Measurements from ENCODE around the gene TDO2. TPM values are rescaled to one million over a fixed set of nuclear protein-coding genes. Genes with fewer than 3 reads are reported as not detected.

TDO2 gene
- total RNA-seq = not detected

DNA sequence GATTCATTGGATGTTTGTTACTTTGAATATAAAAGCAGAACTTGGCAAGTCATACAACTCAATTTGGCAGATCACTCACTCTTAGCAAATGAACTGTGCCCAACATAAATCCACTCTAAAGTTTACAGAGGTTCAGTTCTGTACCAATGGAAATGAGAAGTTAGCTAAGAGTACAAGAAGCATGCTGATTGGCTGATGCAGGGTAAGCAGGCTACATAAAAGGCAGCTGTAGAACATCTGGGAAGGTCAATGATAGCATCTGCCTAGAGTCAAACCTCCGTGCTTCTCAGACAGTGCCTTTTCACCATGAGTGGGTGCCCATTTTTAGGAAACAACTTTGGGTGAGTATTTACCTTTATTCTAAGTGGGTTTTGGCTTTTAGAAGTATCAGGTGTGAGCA is at the start of gene TDO2:
TDO2 (plus strand) TSS at position 244 of the 400 bp plus-strand sequence; CDS start at position 307, 63 bp downstream.
- no peak for ATAC-seq (replicated peaks)
- no peaks in the 10 kb centered on the region for H3K4me1 Mint-ChIP-seq
- peaks cover 16% of the 10 kb centered on the region for H3K27me3 Mint-ChIP-seq
- no peaks in the 10 kb centered on the region for H3K36me3 Mint-ChIP-seq (ENCODE audit: low read depth)
- H3K9me3 Mint-ChIP-seq = no peaks in the 10 kb centered on the region
- no peak within 1 kb of the TSS for H3K27ac Mint-ChIP-seq
- no peak within 1 kb of the TSS for H3K4me3 Mint-ChIP-seq

DNA sequence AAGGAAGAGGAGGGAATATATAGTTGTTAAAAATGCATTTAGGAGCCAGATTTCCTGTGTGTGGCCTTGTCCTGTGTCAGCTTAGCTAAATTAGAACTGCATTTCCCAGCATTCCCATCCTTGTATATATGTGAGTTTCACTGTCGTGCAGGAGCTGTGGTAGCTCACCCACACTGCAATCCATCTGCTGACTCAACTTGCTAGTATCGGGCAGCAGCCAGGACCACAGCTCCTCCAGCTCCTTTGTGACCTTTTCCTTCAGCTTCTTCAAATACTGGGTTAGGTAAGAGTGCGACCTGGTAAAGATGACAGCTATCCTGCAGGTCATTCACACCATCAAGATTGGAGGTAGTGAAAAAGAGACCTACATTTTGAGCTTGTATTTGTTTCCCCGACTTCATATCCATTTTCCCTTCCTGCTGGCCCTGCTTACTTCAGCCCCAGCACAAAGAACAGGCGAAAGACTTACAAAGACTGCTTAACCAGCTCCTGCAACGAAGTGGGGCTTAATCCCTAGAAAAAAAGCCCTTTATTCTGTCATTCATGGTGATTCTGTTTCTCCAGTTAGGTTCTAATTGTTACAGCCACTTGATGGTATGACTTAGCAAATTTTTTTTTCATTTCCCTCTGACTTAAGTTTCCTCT is 48.8 kb upstream of the TDO2 start:
- Mint-ChIP-seq H3K4me1 (no peaks in the 10 kb centered on the region), H3K27me3 (peaks cover 5% of the 10 kb centered on the region), H3K9me3 (no peaks in the 10 kb centered on the region), H3K27ac (no peak overlapping the region), H3K4me3 (no peak overlapping the region), H3K36me3 (ENCODE audit: low read depth) (no peaks in the 10 kb centered on the region)
- no peak for ATAC-seq (replicated peaks)

GRCh38 chr4:155855897-155856296 is 47.6 kb upstream of the TDO2 start:
- Mint-ChIP-seq H3K9me3 (no peaks in the 10 kb centered on the region), H3K4me3 (no peak overlapping the region), H3K27ac (no peak overlapping the region), H3K36me3 (ENCODE audit: low read depth) (no peaks in the 10 kb centered on the region), H3K27me3 (peaks cover 5% of the 10 kb centered on the region), H3K4me1 (no peaks in the 10 kb centered on the region)
- ATAC-seq (replicated peaks) = no peak

DNA sequence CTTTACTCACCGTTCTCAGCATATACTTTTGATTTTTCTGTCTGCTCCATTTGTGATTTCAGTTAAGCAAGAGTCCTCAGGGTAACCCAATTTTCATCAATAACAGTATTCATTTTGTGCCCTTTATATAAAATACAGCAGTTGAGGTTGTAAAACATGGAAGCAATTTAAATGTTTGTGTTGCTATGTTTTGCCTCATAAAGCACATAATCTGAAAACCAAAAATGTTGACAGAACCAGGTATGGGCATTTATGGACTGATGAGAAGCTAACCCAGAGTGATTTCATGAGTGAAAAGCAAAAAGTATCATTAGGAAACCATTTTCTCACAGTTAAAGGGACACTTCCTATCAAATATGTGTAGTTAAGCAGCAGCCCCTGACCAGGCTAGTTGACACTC is 37.3 kb upstream of the TDO2 start, which contains the start of gene ASIC5:
ASIC5 (minus strand) TSS at position 101 of the 400 bp plus-strand sequence; CDS start at position 50, 51 bp downstream.
- H3K4me3 Mint-ChIP-seq = no peak within 1 kb of the TSS
- H3K27ac Mint-ChIP-seq = no peak within 1 kb of the TSS
- no peaks in the 10 kb centered on the region for H3K36me3 Mint-ChIP-seq (ENCODE audit: low read depth)
- no peaks in the 10 kb centered on the region for H3K9me3 Mint-ChIP-seq
- no peaks in the 10 kb centered on the region for H3K4me1 Mint-ChIP-seq
- peaks cover 10% of the 10 kb centered on the region for H3K27me3 Mint-ChIP-seq
- ATAC-seq (replicated peaks) = no peak

- H3K9me3 Mint-ChIP-seq = peaks cover 4% of the 10 kb centered on the region
- no peak for ATAC-seq (replicated peaks)
- H3K4me3 Mint-ChIP-seq = no peak overlapping the region
Observed at GRCh38 chr4:155875878-155876277, 27.6 kb upstream of the TDO2 start.

DNA sequence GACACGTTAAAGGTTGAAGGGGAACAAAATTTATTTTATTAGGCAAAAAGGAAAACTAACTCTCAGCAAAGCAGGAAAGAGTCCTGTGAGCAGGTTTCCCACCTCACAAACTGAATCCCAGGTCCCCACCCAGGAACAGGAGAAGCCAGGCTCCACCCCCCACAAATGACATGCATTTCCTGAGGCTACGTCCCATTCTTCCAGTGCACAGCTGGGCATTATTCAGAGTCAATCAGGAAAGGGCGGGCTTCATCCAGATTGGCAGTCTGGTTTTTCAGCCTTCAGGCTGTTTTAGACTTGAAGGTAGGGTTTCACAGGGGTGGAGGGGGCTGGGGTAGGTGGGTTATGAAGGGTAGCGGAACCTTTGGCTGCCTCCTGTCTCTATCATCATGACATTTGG is 25.5 kb upstream of the TDO2 start:
- Mint-ChIP-seq H3K36me3 (ENCODE audit: low read depth) (no peaks in the 10 kb centered on the region), H3K4me1 (no peaks in the 10 kb centered on the region), H3K27me3 (no peaks in the 10 kb centered on the region), H3K27ac (no peak overlapping the region), H3K4me3 (no peak overlapping the region), H3K9me3 (peaks cover 4% of the 10 kb centered on the region)
- no peak for ATAC-seq (replicated peaks)

More at GRCh38 chr4:155875878-155876277, 27.6 kb upstream of the TDO2 start:
- Mint-ChIP-seq H3K27me3 (peaks cover 6% of the 10 kb centered on the region), H3K4me1 (no peaks in the 10 kb centered on the region), H3K36me3 (ENCODE audit: low read depth) (no peaks in the 10 kb centered on the region), H3K27ac (no peak overlapping the region)

DNA sequence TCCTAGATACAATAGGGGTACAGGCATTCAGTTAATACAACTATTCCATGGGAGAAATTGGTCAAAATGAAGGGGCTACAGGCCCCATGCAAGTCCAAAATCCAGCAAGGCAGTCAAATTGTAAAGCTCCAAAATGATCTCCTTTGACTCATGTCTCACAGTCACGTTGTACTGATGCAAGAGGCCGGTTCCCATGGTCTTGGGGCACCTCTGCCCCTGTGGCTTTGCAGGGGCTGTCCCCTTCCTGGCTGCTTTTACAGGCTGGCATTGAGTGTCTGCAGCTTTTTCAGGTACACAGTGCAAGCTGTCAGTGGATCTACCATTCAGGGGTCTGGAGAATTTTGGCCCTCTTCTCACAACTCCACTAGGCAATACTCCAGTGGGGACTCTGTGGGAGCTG is 24.9 kb upstream of the TDO2 start:
- no peak overlapping the region for H3K27ac Mint-ChIP-seq
- H3K9me3 Mint-ChIP-seq = peaks cover 4% of the 10 kb centered on the region
- no peak for ATAC-seq (replicated peaks)
- H3K36me3 Mint-ChIP-seq (ENCODE audit: low read depth) = no peaks in the 10 kb centered on the region
- no peak overlapping the region for H3K4me3 Mint-ChIP-seq
- H3K27me3 Mint-ChIP-seq = no peaks in the 10 kb centered on the region
- no peaks in the 10 kb centered on the region for H3K4me1 Mint-ChIP-seq

- no peak overlapping the region for H3K4me3 Mint-ChIP-seq
- no peaks in the 10 kb centered on the region for H3K36me3 Mint-ChIP-seq (ENCODE audit: low read depth)
- H3K4me1 Mint-ChIP-seq = no peaks in the 10 kb centered on the region
- peaks cover 3% of the 10 kb centered on the region for H3K27me3 Mint-ChIP-seq
- H3K27ac Mint-ChIP-seq = no peak overlapping the region
- H3K9me3 Mint-ChIP-seq = peaks cover 4% of the 10 kb centered on the region
- no peak for ATAC-seq (replicated peaks)
Observed at GRCh38 chr4:155879767-155880166, 23.7 kb upstream of the TDO2 start.

DNA sequence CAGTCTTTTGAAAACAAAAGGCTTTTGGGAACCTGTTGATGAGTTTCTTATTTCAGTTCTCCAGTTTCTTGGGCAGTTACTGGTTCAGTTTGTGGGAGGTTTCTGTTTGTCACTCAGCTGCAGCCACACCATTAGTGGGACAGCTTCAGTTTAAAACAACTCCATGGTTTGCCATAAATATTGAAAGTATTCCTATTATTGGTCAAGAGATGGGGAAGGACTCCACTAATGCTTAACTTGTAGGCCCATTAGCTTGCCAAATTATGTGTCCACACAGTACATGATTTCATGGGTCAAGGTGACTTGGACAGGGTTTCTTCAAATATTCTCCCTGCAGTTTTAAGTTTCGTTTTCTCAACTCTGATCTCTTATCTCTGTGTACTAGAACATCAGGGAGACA is 21.9 kb upstream of the TDO2 start:
- no peak for ATAC-seq (replicated peaks)
- no peak overlapping the region for H3K4me3 Mint-ChIP-seq
- no peaks in the 10 kb centered on the region for H3K36me3 Mint-ChIP-seq (ENCODE audit: low read depth)

GRCh38 chr4:155883895-155884294 is 19.6 kb upstream of the TDO2 start:
- no peaks in the 10 kb centered on the region for H3K9me3 Mint-ChIP-seq
- no peak for ATAC-seq (replicated peaks)
- H3K27me3 Mint-ChIP-seq = peaks cover 9% of the 10 kb centered on the region
- H3K36me3 Mint-ChIP-seq (ENCODE audit: low read depth) = no peaks in the 10 kb centered on the region
- H3K4me1 Mint-ChIP-seq = no peaks in the 10 kb centered on the region
- H3K27ac Mint-ChIP-seq = no peak overlapping the region
- no peak overlapping the region for H3K4me3 Mint-ChIP-seq

More for the DNA sequence above, 21.9 kb upstream of the TDO2 start:
- Mint-ChIP-seq H3K4me1 (no peaks in the 10 kb centered on the region), H3K27me3 (peaks cover 6% of the 10 kb centered on the region), H3K27ac (no peak overlapping the region), H3K9me3 (no peaks in the 10 kb centered on the region)

DNA sequence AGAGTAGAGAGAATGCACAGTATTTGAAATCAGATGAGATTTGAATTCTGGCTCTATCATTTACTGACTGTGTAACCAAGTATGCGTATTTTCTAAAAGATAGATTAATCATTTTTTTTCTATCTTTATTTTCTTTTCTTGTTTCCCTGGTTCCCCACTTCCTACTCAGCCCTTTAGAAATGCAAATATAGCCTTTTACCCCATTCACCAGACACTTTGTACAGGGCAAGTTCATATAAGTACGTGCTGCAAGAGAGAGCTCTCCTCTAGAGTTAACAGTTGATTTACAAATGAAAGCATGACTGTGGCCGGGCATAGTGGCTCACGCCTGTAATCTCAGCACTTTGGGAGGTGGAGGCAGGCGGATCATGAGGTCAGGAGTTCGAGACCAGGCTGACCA is 17.8 kb upstream of the TDO2 start:
- Mint-ChIP-seq H3K4me3 (no peak overlapping the region), H3K4me1 (no peaks in the 10 kb centered on the region), H3K27ac (no peak overlapping the region), H3K9me3 (no peaks in the 10 kb centered on the region), H3K36me3 (ENCODE audit: low read depth) (no peaks in the 10 kb centered on the region), H3K27me3 (peaks cover 13% of the 10 kb centered on the region)
- ATAC-seq (replicated peaks) = no peak

DNA sequence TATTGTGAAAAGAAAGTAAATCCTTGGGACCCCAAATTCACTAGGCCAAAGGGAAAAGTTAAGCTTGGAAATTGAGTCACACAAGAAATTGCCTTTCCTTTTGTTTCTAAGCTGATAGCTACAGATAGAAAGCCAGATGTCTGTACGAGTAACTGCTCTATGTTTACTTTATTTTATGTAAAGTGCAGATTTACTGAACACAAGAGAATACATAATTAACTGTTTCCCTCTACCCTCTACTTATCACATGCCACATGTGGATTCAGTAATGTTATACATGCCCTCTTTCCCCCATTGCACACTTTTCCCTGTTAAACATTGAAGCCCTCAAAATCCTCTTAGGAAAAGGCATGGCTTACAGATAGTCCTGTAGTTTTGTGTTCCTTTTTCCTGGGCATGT is 16.5 kb upstream of the TDO2 start:
- ATAC-seq (replicated peaks) = no peak
- no peak overlapping the region for H3K27ac Mint-ChIP-seq
- H3K9me3 Mint-ChIP-seq = no peaks in the 10 kb centered on the region
- H3K4me1 Mint-ChIP-seq = no peaks in the 10 kb centered on the region
- no peaks in the 10 kb centered on the region for H3K36me3 Mint-ChIP-seq (ENCODE audit: low read depth)
- peaks cover 21% of the 10 kb centered on the region for H3K27me3 Mint-ChIP-seq
- H3K4me3 Mint-ChIP-seq = no peak overlapping the region

DNA sequence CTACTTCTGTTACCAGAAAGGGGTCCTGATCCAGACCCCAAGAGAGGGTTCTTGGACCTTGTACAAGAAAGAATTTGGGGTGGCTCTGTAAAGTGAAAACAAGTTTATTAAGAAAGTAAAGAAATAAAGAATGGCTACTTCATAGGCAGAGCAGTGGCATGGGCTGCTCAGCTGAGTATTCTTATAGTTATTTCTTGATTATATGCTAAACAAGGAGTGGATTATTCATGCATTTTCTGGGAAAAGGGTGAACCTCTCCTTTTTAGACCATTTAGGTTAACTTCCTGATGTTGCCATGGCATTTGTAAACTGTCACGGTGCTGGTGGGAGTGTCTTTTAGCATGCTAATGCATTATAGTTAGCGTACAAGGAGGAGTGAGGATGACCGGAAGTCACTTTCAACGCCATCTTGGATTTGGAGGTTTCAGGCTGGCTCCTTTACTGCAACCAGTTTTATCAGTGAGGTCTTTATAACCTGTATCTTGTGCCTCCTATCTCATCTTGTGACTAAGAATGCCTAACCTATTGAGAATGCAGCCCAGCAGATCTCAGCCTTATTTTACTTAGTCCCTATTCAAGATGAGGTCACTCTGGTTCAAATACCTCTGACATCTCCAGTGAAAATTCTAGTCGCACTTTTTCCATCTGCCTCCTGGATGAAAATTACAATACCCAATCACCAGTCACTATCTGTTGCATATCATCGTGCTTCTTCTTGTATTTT is 15.5 kb upstream of the TDO2 start:
- no peak overlapping the region for H3K27ac Mint-ChIP-seq
- no peak overlapping the region for H3K4me3 Mint-ChIP-seq
- H3K9me3 Mint-ChIP-seq = peaks cover 5% of the 10 kb centered on the region
- no peak for ATAC-seq (replicated peaks)
- no peaks in the 10 kb centered on the region for H3K36me3 Mint-ChIP-seq (ENCODE audit: low read depth)
- peaks cover 27% of the 10 kb centered on the region for H3K27me3 Mint-ChIP-seq
- no peaks in the 10 kb centered on the region for H3K4me1 Mint-ChIP-seq

- Mint-ChIP-seq H3K4me3 (no peak overlapping the region), H3K27ac (no peak overlapping the region), H3K36me3 (ENCODE audit: low read depth) (no peaks in the 10 kb centered on the region), H3K4me1 (no peaks in the 10 kb centered on the region), H3K9me3 (peaks cover 5% of the 10 kb centered on the region), H3K27me3 (peaks cover 24% of the 10 kb centered on the region)
- ATAC-seq (replicated peaks) = no peak
Observed at GRCh38 chr4:155889031-155889793, 14.3 kb upstream of the TDO2 start.

GRCh38 chr4:155889946-155890345 is 13.6 kb upstream of the TDO2 start:
- Mint-ChIP-seq H3K36me3 (ENCODE audit: low read depth) (no peaks in the 10 kb centered on the region), H3K4me3 (no peak overlapping the region), H3K9me3 (peaks cover 5% of the 10 kb centered on the region), H3K4me1 (no peaks in the 10 kb centered on the region), H3K27ac (no peak overlapping the region), H3K27me3 (peaks cover 24% of the 10 kb centered on the region)
- ATAC-seq (replicated peaks) = no peak

Measured in activated T-helper 17 cell treated with anti-CD3 and anti-CD28 coated beads, Interleukin-2, amount 50 U/mL, for 72 hours (primary cell).